IMR-90 (cell line): ENCODE measurements around the gene PCDHB6. TPM values are rescaled to one million over a fixed set of nuclear protein-coding genes. Genes with fewer than 3 reads are reported as not detected.
"Not testable (repeated sequence)": the region's sequence is repeated elsewhere in the genome, so short reads cannot be mapped to it uniquely, and the experiment has no call there.

Experiments used
- ATAC-seq: fragments of 200-7000 bp; cut with Tn5 transposase; 2 replicates; pipeline ENCODE4 v1.9.1; 2020; ENCODE audit warnings: low read depth, mild to moderate bottlenecking, moderate library complexity
- BruUV-seq: library from RNA; stranded (reverse); fragments of 400-500 nt; replicated peaks from 2 replicates; lab custom pipeline; 2021; lab: Mats Ljungman, UMichigan
- CTCF ChIA-PET: fragments of 300-600 bp; formaldehyde crosslinking; extraction: SDS; loops from one replicate; lab custom pipeline; 2021; ENCODE audit warnings: antibody characterized with exemption; lab: Yijun Ruan, JAX
- POLR2A ChIA-PET: fragments of 300-600 bp; sonication (Branson Sonifier 250); formaldehyde crosslinking; loops from one replicate; lab custom pipeline; 2022; ENCODE audit warnings: antibody characterized with exemption; ENCODE audit not compliant: unreplicated experiment; lab: Charles Lee
- DNase-seq: peaks from one replicate; pipeline ENCODE4 v3.0.0; 2013
- H2AFZ ChIP-seq: replicated peaks from 2 replicates; pipeline ENCODE3; 2013; ENCODE audit warnings: low read length, mild to moderate bottlenecking; ENCODE audit not compliant: poor library complexity
- H2AK5ac ChIP-seq: 2 replicates; pipeline ENCODE4 v1.6.1; 2013; ENCODE audit warnings: low read depth, low read length, inconsistent platforms
- H2AK9ac ChIP-seq: replicated peaks from 2 replicates; pipeline ENCODE3; 2013; ENCODE audit warnings: mild to moderate bottlenecking, low read depth, low read length, moderate library complexity; ENCODE audit not compliant: poor library complexity
- H2BK120ac ChIP-seq: 2 replicates; pipeline ENCODE4 v1.6.1; 2013; ENCODE audit warnings: low read depth, low read length, inconsistent platforms
- H2BK15ac ChIP-seq: 3 replicates; pipeline ENCODE4 v1.6.1; 2013; ENCODE audit warnings: low read depth, low read length, inconsistent platforms
- H2BK20ac ChIP-seq: 2 replicates; pipeline ENCODE4 v1.6.1; 2013; ENCODE audit warnings: low read depth, mild to moderate bottlenecking, inconsistent platforms, low read length, moderate library complexity
- H2BK5ac ChIP-seq: 2 replicates; pipeline ENCODE4 v1.6.1; 2013; ENCODE audit warnings: mild to moderate bottlenecking, low read depth, low read length, inconsistent platforms; ENCODE audit not compliant: poor library complexity, severe bottlenecking
- H3K14ac ChIP-seq: replicated peaks from 2 replicates; pipeline ENCODE4 v1.6.1; 2013; ENCODE audit warnings: low read depth, low read length, inconsistent platforms
- H3K18ac ChIP-seq: 2 replicates; pipeline ENCODE4 v1.6.1; 2013; ENCODE audit warnings: low read depth, low read length, control low read depth
- H3K23ac ChIP-seq: 2 replicates; pipeline ENCODE4 v1.6.1; 2013; ENCODE audit warnings: low read depth, low read length, inconsistent platforms
- H3K27ac ChIP-seq: 2 replicates; pipeline ENCODE4 v1.5.1; 2013; ENCODE audit warnings: mild to moderate bottlenecking, control low read depth, low read length; ENCODE audit not compliant: insufficient read depth
- H3K27me3 ChIP-seq: 2 replicates; pipeline ENCODE4 v1.6.1; 2013; ENCODE audit warnings: low read length; ENCODE audit not compliant: control insufficient read depth, insufficient read depth
- H3K36me3 ChIP-seq: 2 replicates; pipeline ENCODE4 v1.6.1; 2013; ENCODE audit warnings: low read length, mixed read lengths; ENCODE audit not compliant: control insufficient read depth, insufficient read depth
- H3K4ac ChIP-seq: 2 replicates; pipeline ENCODE4 v1.6.1; 2013; ENCODE audit warnings: low read depth, low read length, inconsistent platforms
- H3K4me1 ChIP-seq: 2 replicates; pipeline ENCODE4 v1.6.1; 2013; ENCODE audit warnings: low read length, mixed read lengths; ENCODE audit not compliant: control insufficient read depth, insufficient read depth
- H3K4me2 ChIP-seq: 2 replicates; pipeline ENCODE4 v1.6.1; 2013; ENCODE audit warnings: low read depth, mild to moderate bottlenecking, control low read depth, low read length, moderate library complexity
- H3K4me3 ChIP-seq: 2 replicates; pipeline ENCODE4 v1.5.1; 2013; ENCODE audit warnings: low read depth, mild to moderate bottlenecking, control low read depth, low read length, moderate library complexity; ENCODE audit not compliant: insufficient read depth
- H3K56ac ChIP-seq: 2 replicates; pipeline ENCODE4 v1.6.1; 2013; ENCODE audit warnings: low read length, inconsistent platforms; ENCODE audit not compliant: insufficient read depth; ENCODE audit errors: extremely low read depth
- H3K79me1 ChIP-seq, 2 experiments: 2 replicates each; pipeline ENCODE4 v1.6.1; 2013; ENCODE audit warnings: low read length in 2 of 2, inconsistent platforms in 1 of 2, low read depth in 1 of 2
- H3K9ac ChIP-seq: 2 replicates; pipeline ENCODE4 v1.6.1; 2013; ENCODE audit warnings: low read depth, low read length, control low read depth
- H3K9me1 ChIP-seq: 2 replicates; pipeline ENCODE4 v1.6.1; 2013; ENCODE audit warnings: low read length, inconsistent platforms; ENCODE audit not compliant: insufficient read depth
- H3K9me3 ChIP-seq: 2 replicates; pipeline ENCODE4 v1.6.1; 2013; ENCODE audit warnings: low read length; ENCODE audit not compliant: control insufficient read depth, insufficient read depth
- H4K20me1 ChIP-seq: 2 replicates; pipeline ENCODE4 v1.6.1; 2013; ENCODE audit warnings: low read length, inconsistent platforms; ENCODE audit not compliant: insufficient read depth
- H4K5ac ChIP-seq: 2 replicates; pipeline ENCODE4 v1.6.1; 2013; ENCODE audit warnings: mild to moderate bottlenecking, low read depth, low read length, control low read depth
- H4K8ac ChIP-seq, 2 experiments: 2 replicates each; pipeline ENCODE4 v1.6.1; 2013; ENCODE audit warnings: low read depth in 2 of 2, low read length in 2 of 2, control low read depth in 1 of 2, inconsistent platforms in 1 of 2
- H4K91ac ChIP-seq: 2 replicates; pipeline ENCODE4 v1.6.1; 2013; ENCODE audit warnings: low read depth, low read length, inconsistent platforms; ENCODE audit not compliant: insufficient read depth
- WGBS, 2 experiments: methylation state at CpG; one replicate each; pipeline versions ENCODE4 v1.1.5 to v1.1.7; 2013; ENCODE audit warnings: missing lambda C conversion rate in 2 of 2; ENCODE audit not compliant: insufficient read length in 1 of 2; ENCODE audit errors: extremely low coverage in 2 of 2; 5-methylcytosine and 5-hydroxymethylcytosine counted together
- dilution Hi-C: fragments of 300-500 bp; cut with HindIII; formaldehyde crosslinking; loops from one replicate; pipeline ENCODE4 v1.14.3; 2018; ENCODE audit warnings: low sequenced_read_pairs; ENCODE audit not compliant: unreplicated experiment
- in situ Hi-C: fragments of 300-500 bp; cut with MboI; formaldehyde crosslinking; loops from 3 replicates; pipeline ENCODE4 v1.14.3; 2019; ENCODE audit warnings: low sequenced_read_pairs, inconsistent platforms, mixed read lengths
- intact Hi-C: fragments of 100-400 bp; cut with micrococcal nuclease; formaldehyde crosslinking; loops from 2 replicates; pipeline ENCODE4 v1.10.0; 2022
- polyA plus RNA-seq, 3 experiments: library from polyadenylated mRNA; depleted of rRNA; stranded (reverse); fragments of >200 nt; gene quantifications; 2 replicates each; pipeline ENCODE4 v1.2.3, GENCODE V29; 2012; ENCODE audit warnings: low replicate concordance in 1 of 3
- total RNA-seq: library from RNA; depleted of rRNA; stranded (reverse); fragments of >200 nt; gene quantifications from 2 replicates; pipeline ENCODE4 v1.2.3, GENCODE V29; 2012; rRNA removed

The PCDHB6 gene
- total and polyA plus RNA-seq, 2 of the 4 experiments (the other 2 are of a cell fraction): under 0.01 to 0.07 TPM

- POLR2A ChIA-PET, dilution Hi-C loops, H3K9me1 ChIP-seq, H3K36me3 ChIP-seq, H3K79me1 ChIP-seq, H3K4me2 ChIP-seq, H4K91ac ChIP-seq, H2BK20ac ChIP-seq, H2BK5ac ChIP-seq, H2AK5ac ChIP-seq, ATAC-seq, H4K8ac ChIP-seq, H3K27me3 ChIP-seq, H3K27ac ChIP-seq, in situ Hi-C loops, BruUV-seq, H3K9ac ChIP-seq, H2BK120ac ChIP-seq, H2AFZ ChIP-seq, H3K4me1 ChIP-seq, DNase-seq, H2AK9ac ChIP-seq, H3K56ac ChIP-seq, H3K4ac ChIP-seq, H2BK15ac ChIP-seq, CTCF ChIA-PET, H3K23ac ChIP-seq, intact Hi-C loops, H4K20me1 ChIP-seq, H3K4me3 ChIP-seq, H3K14ac ChIP-seq, H4K5ac ChIP-seq, H3K18ac ChIP-seq: not testable (repeated sequence)
- 28% methylated on average over 8 of the region's 35 CpGs; no CpG with 5 or more reads in 1 of the 2 experiments for WGBS, 2 experiments
- peaks cover 13% of the 10 kb centered on the region for H3K9me3 ChIP-seq
Measured at GRCh38 chr5:141201646-141202045, 51.8 kb downstream of the PCDHB6 start.

Other genes starting within 250 kb of the PCDHB6 start
Only the 30 nearest of the 32 such genes appear.
- under 0.01 TPM in 1 of 2 replicates, not detected in the other for gene PCDHAC1, start 223.8 kb upstream of the PCDHB6 start, total RNA-seq
- gene PCDHAC1, start 223.8 kb upstream of the PCDHB6 start, polyA plus RNA-seq (2012; rRNA removed): not detected in 2 replicates
- gene PCDHAC2, start 183.6 kb upstream of the PCDHB6 start, total RNA-seq: not detected in 2 replicates
- gene PCDHAC2, start 183.6 kb upstream of the PCDHB6 start, polyA plus RNA-seq (2012; rRNA removed): not detected in 2 replicates
- not detected in 2 replicates for gene PCDHB1, start 98.7 kb upstream of the PCDHB6 start, total RNA-seq
- not detected in 2 replicates for gene PCDHB1, start 98.7 kb upstream of the PCDHB6 start, polyA plus RNA-seq (2012; rRNA removed)
- gene PCDHB2, start 55.4 kb upstream of the PCDHB6 start, total RNA-seq: 0.36 and 0.56 TPM in 2 replicates
- 0.46 and 0.65 TPM in 2 replicates for gene PCDHB2, start 55.4 kb upstream of the PCDHB6 start, polyA plus RNA-seq (2012; rRNA removed)
- under 0.01 and 0.18 TPM in 2 replicates for gene PCDHB3, start 49.6 kb upstream of the PCDHB6 start, total RNA-seq
- 0.10 and 0.12 TPM in 2 replicates for gene PCDHB3, start 49.6 kb upstream of the PCDHB6 start, polyA plus RNA-seq (2012; rRNA removed)
- gene PCDHB4, start 28.2 kb upstream of the PCDHB6 start, total RNA-seq: under 0.01 TPM in 1 of 2 replicates, not detected in the other
- gene PCDHB4, start 28.2 kb upstream of the PCDHB6 start, polyA plus RNA-seq (2012; rRNA removed): 0.03 and 0.06 TPM in 2 replicates
- 0.18 and 0.28 TPM in 2 replicates for gene PCDHB5, start 14.9 kb upstream of the PCDHB6 start, total RNA-seq
- 0.32 TPM in 2 replicates for gene PCDHB5, start 14.9 kb upstream of the PCDHB6 start, polyA plus RNA-seq (2012; rRNA removed)
- 0.18 and 0.28 TPM in 2 replicates for gene PCDHB7, start 22.6 kb downstream of the PCDHB6 start, total RNA-seq
- 0.27 and 0.38 TPM in 2 replicates for gene PCDHB7, start 22.6 kb downstream of the PCDHB6 start, polyA plus RNA-seq (2012; rRNA removed)
- 0.18 and 0.28 TPM in 2 replicates for gene PCDHB8, start 27.7 kb downstream of the PCDHB6 start, total RNA-seq
- gene PCDHB8, start 27.7 kb downstream of the PCDHB6 start, polyA plus RNA-seq (2012; rRNA removed): 0.03 and 0.07 TPM in 2 replicates
- 0.18 and 0.56 TPM in 2 replicates for gene PCDHB16, start 32.3 kb downstream of the PCDHB6 start, total RNA-seq
- gene PCDHB16, start 32.3 kb downstream of the PCDHB6 start, polyA plus RNA-seq (2012; rRNA removed): 0.36 and 0.93 TPM in 2 replicates
- gene PCDHB9, start 37.1 kb downstream of the PCDHB6 start, total RNA-seq: under 0.01 and 0.18 TPM in 2 replicates
- gene PCDHB9, start 37.1 kb downstream of the PCDHB6 start, polyA plus RNA-seq (2012; rRNA removed): 0.10 and 0.24 TPM in 2 replicates
- under 0.01 and 0.18 TPM in 2 replicates for gene PCDHB10, start 42.3 kb downstream of the PCDHB6 start, total RNA-seq
- gene PCDHB10, start 42.3 kb downstream of the PCDHB6 start, polyA plus RNA-seq (2012; rRNA removed): 0.19 and 0.22 TPM in 2 replicates
- under 0.01 TPM in 2 replicates for gene PCDHB11, start 49.6 kb downstream of the PCDHB6 start, total RNA-seq
- gene PCDHB11, start 49.6 kb downstream of the PCDHB6 start, polyA plus RNA-seq (2012; rRNA removed): 0.05 TPM in 1 of 2 replicates, not detected in the other
- under 0.01 and 0.18 TPM in 2 replicates for gene PCDHB12, start 58.7 kb downstream of the PCDHB6 start, total RNA-seq
- 0.09 and 0.13 TPM in 2 replicates for gene PCDHB12, start 58.7 kb downstream of the PCDHB6 start, polyA plus RNA-seq (2012; rRNA removed)
- gene PCDHB13, start 63.9 kb downstream of the PCDHB6 start, total RNA-seq: 0.18 and 0.28 TPM in 2 replicates
- 0.26 and 0.27 TPM in 2 replicates for gene PCDHB13, start 63.9 kb downstream of the PCDHB6 start, polyA plus RNA-seq (2012; rRNA removed)
- gene PCDHB14, start 73.3 kb downstream of the PCDHB6 start, total RNA-seq: 0.18 and 0.28 TPM in 2 replicates
- 0.36 and 0.39 TPM in 2 replicates for gene PCDHB14, start 73.3 kb downstream of the PCDHB6 start, polyA plus RNA-seq (2012; rRNA removed)
- 0.18 and 0.28 TPM in 2 replicates for gene PCDHB15, start 95.3 kb downstream of the PCDHB6 start, total RNA-seq
- 0.14 and 0.17 TPM in 2 replicates for gene PCDHB15, start 95.3 kb downstream of the PCDHB6 start, polyA plus RNA-seq (2012; rRNA removed)
- gene SLC25A2, start 154.0 kb downstream of the PCDHB6 start, total RNA-seq: 0.28 TPM in 1 of 2 replicates, not detected in the other
- gene SLC25A2, start 154.0 kb downstream of the PCDHB6 start, polyA plus RNA-seq (2012; rRNA removed): not detected in 2 replicates
- gene TAF7, start 170.7 kb downstream of the PCDHB6 start, total RNA-seq: 51.8 and 100 TPM in 2 replicates
- gene TAF7, start 170.7 kb downstream of the PCDHB6 start, polyA plus RNA-seq (2012; rRNA removed): 38.4 and 45.7 TPM in 2 replicates
- gene PCDHGA1, start 180.5 kb downstream of the PCDHB6 start, total RNA-seq: 0.83 and 0.90 TPM in 2 replicates
- 0.86 and 0.92 TPM in 2 replicates for gene PCDHGA1, start 180.5 kb downstream of the PCDHB6 start, polyA plus RNA-seq (2012; rRNA removed)
- 3.3 and 3.4 TPM in 2 replicates for gene PCDHGA2, start 188.7 kb downstream of the PCDHB6 start, total RNA-seq
- 3.6 and 4.0 TPM in 2 replicates for gene PCDHGA2, start 188.7 kb downstream of the PCDHB6 start, polyA plus RNA-seq (2012; rRNA removed)
- gene PCDHGA3, start 193.8 kb downstream of the PCDHB6 start, total RNA-seq: 1.4 and 1.7 TPM in 2 replicates
- 1.6 and 1.8 TPM in 2 replicates for gene PCDHGA3, start 193.8 kb downstream of the PCDHB6 start, polyA plus RNA-seq (2012; rRNA removed)
- 3.3 and 3.6 TPM in 2 replicates for gene PCDHGB1, start 200.0 kb downstream of the PCDHB6 start, total RNA-seq
- 1.9 TPM in 2 replicates for gene PCDHGB1, start 200.0 kb downstream of the PCDHB6 start, polyA plus RNA-seq (2012; rRNA removed)
- gene PCDHGA4, start 205.0 kb downstream of the PCDHB6 start, total RNA-seq: 5.0 and 5.4 TPM in 2 replicates
- gene PCDHGA4, start 205.0 kb downstream of the PCDHB6 start, polyA plus RNA-seq (2012; rRNA removed): 3.0 and 3.5 TPM in 2 replicates
- 2.8 and 3.0 TPM in 2 replicates for gene PCDHGB2, start 209.9 kb downstream of the PCDHB6 start, total RNA-seq
- gene PCDHGB2, start 209.9 kb downstream of the PCDHB6 start, polyA plus RNA-seq (2012; rRNA removed): 2.4 and 2.6 TPM in 2 replicates
- gene PCDHGA5, start 214.1 kb downstream of the PCDHB6 start, total RNA-seq: 1.7 and 2.0 TPM in 2 replicates
- gene PCDHGA5, start 214.1 kb downstream of the PCDHB6 start, polyA plus RNA-seq (2012; rRNA removed): 1.3 and 1.4 TPM in 2 replicates
- gene PCDHGB3, start 220.2 kb downstream of the PCDHB6 start, total RNA-seq: 5.9 and 6.7 TPM in 2 replicates
- gene PCDHGB3, start 220.2 kb downstream of the PCDHB6 start, polyA plus RNA-seq (2012; rRNA removed): 3.3 and 3.4 TPM in 2 replicates
- 4.1 and 4.2 TPM in 2 replicates for gene PCDHGA6, start 223.8 kb downstream of the PCDHB6 start, total RNA-seq
- 4.7 TPM in 2 replicates for gene PCDHGA6, start 223.8 kb downstream of the PCDHB6 start, polyA plus RNA-seq (2012; rRNA removed)
- 3.3 and 3.4 TPM in 2 replicates for gene PCDHGA7, start 232.7 kb downstream of the PCDHB6 start, total RNA-seq
- 3.1 and 3.2 TPM in 2 replicates for gene PCDHGA7, start 232.7 kb downstream of the PCDHB6 start, polyA plus RNA-seq (2012; rRNA removed)
- gene PCDHGB4, start 237.6 kb downstream of the PCDHB6 start, total RNA-seq: 16.4 and 17.6 TPM in 2 replicates
- gene PCDHGB4, start 237.6 kb downstream of the PCDHB6 start, polyA plus RNA-seq (2012; rRNA removed): 10.0 TPM in 2 replicates